ENCODE measurements around the gene LZTR1.
"Not testable (repeated sequence)": the region's sequence is repeated elsewhere in the genome, so short reads cannot be mapped to it uniquely, and the experiment has no call there.

LZTR1 gene

DNA sequence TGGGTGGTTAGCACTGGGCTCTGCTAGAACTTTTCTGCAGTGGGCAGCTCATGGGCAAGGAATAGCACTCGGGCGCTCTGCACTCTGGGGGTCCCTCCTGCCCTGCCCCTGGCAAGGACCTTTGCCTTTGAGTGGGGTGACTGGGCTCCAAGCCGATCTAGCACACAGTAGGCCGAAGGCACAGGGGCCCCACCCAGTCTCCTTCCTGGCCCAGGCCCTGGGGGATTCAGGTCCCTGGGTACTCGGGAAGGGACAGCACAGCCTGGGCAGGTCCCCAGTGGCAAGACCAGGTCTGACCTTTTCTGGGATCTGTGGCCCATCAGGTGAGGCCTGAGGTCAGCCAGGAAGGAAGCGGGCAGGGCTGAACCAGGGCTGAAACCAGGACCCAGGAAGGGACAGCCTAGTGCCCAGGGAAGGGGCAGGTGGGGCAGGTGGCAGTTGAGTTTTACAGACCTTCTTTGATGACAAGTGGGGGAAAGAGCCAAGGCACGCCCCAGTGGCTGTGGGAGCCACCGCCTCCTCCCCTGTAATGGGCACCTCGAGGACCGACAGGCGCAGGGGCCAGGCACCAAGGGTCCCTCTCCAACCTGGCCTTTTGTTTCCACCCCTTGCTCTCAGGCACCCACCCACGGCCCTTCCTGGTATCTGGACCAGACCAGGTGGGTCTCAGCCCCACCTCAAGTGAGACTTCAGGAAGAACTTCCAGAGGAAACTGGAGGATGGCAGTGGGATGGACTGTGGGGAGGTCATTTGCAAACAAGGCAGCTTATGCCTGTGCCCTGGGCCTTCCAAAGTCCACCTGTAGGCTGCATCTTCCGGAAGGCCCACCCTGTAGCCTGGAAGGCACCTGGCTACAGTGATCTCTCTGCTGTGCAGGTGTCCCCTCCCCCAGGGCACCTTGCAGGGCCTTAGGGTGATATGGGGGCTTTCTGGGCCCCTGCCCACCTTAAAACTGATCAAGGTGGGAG is 15.9 kb upstream of the LZTR1 start:
- CTCF ChIA-PET, result interaction anchor here (1.3 to 2.7 kb wide), 2 partner anchors 16 to 80 kb away, joined by 3 to 9 read pairs; partner anchors contain the start of gene LZTR1
- POLR2A ChIA-PET, result no interaction called here
- DNase-seq (ENCODE audit: extremely low spot score), result no peak
- TF ChIP-seq, protein P1, sequence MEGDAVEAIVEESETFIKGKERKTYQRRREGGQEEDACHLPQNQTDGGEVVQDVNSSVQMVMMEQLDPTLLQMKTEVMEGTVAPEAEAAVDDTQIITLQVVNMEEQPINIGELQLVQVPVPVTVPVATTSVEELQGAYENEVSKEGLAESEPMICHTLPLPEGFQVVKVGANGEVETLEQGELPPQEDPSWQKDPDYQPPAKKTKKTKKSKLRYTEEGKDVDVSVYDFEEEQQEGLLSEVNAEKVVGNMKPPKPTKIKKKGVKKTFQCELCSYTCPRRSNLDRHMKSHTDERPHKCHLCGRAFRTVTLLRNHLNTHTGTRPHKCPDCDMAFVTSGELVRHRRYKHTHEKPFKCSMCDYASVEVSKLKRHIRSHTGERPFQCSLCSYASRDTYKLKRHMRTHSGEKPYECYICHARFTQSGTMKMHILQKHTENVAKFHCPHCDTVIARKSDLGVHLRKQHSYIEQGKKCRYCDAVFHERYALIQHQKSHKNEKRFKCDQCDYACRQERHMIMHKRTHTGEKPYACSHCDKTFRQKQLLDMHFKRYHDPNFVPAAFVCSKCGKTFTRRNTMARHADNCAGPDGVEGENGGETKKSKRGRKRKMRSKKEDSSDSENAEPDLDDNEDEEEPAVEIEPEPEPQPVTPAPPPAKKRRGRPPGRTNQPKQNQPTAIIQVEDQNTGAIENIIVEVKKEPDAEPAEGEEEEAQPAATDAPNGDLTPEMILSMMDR (IDR thresholded peaks at IDR 0.05; ENCODE audit: control extremely low read depth, extremely low read depth, low read depth, missing control alignments), result no peak

DNA sequence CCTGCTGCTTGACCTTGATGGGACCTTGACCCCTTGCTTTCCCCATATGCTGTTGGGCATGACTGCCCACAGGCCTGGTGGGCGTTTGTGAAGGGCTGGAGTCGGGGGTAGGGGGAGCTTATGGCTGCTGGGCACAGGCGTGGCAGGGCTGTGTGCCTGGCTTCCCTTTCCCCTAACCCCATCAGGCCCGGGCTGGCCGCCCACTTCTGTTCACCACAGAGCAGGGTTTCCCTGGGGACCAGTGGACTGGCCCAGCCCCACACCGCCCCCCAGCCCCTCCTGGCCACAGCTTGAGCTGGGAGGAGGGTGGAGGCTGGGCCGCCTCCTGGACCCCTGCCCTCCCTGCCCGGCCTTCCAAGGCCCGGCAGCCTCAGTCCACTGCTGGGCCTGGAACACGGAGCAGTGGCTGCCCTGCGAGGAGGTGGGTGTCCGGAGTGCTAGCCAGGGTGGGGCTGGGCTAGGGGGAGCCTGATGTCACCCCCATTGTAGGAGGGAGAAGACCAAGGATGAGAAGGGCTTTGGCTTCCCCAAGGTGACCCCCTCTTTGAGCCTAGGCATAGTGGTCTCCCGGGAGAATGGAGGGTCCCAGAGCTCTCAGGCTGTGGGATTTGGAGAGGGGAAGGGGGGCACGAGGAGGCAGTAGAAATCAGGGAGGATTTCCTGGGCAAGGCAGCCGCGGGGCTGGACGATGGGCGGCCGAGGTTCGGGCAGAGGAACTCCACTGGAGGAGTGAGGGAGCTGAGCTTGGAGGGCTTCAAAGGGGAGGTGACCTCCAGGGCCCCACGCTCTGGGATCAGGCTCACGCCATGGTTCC is 15.0 kb upstream of the LZTR1 start, which contains the start of gene AIFM3:
TSS of gene AIFM3 (plus strand) at position 373 of the 814 bp plus-strand sequence. CDS start 690 bp downstream, outside the sequence.
- CTCF ChIA-PET, result interaction anchor here (0.9 to 2.7 kb wide), 3 partner anchors 10 to 50 kb away, joined by 3 to 9 read pairs (median 3); partner anchors contain the start of genes CRKL and LZTR1
- TF ChIP-seq, protein P1 (IDR thresholded peaks at IDR 0.05; ENCODE audit: control extremely low read depth, extremely low read depth, low read depth, missing control alignments), result no peak
- POLR2A ChIA-PET, result no interaction called here
- DNase-seq (ENCODE audit: extremely low spot score), result no peak

DNA sequence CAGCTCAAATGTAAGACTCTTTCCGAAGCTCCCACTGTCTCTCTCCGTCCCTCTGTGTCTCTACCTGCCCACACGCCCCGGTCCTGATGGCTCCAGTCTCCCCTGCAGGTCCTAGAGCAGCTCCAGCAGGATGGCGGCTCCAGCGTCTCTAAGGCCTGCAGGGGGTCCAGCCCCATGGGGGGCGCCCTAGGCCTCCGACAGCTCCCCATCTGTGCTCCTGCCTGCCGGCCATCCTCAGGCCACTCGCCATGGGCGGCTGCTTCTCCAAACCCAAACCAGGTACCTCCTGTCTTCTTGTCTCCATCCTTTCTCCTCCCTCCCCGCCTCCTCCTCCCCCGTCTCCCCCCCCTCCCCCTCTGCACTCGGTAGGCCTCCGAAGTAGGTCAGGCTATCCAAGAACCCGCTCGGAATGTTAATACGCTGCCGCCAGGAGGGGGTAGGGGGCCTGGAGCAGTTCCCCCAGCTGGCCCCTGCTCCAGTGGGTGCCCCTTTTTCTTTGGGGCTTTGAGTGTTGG is 14.3 kb upstream of the LZTR1 start:
- TF ChIP-seq, protein P1 (IDR thresholded peaks at IDR 0.05; ENCODE audit: control extremely low read depth, extremely low read depth, low read depth, missing control alignments), result no peak
- ChIA-PET POLR2A (no interaction called here), CTCF (interaction anchor here (0.8 to 2.7 kb wide), 6 partner anchors 9 to 51 kb away, joined by 3 to 9 read pairs (median 4); partner anchors contain the start of genes CRKL and LZTR1)
- DNase-seq (ENCODE audit: extremely low spot score), result no peak

DNA sequence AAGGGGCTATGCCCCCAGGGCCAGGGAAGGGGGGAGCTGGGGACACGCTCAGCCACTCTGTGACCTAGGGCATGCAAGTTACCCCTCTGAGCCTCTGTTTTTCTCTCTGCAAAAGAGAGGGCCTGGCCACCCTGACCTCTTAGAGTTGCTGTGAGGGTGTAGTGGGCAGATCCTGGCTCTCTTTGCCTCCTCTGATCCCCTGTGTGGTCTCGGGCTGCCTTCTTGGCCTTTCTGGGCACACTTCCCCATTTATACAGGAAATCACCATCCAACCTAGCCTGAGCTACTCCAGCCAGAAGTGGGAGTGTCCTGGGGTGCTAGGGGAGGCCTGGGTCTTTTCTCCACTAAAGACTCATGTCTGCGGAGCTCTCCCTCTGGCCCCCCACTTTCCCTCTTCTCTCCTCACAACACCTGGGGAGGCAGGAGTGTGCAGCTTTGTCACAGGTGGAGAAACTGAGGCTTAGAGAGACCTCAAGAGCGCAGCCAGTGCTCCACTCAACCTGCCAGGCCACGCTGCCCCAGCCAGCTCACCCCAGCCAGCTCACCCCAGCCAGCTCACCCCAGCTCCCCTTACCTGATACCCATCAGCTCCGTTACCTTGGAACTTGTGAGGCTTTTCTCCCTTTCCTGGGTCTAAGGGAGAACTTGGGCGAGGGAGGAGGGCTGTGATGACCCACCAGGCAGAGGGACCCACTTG is 13.7 kb upstream of the LZTR1 start:
- ChIA-PET POLR2A (no interaction called here), CTCF (interaction anchor here (0.8 to 2.7 kb wide), 6 partner anchors 9 to 51 kb away, joined by 3 to 9 read pairs (median 4); partner anchors contain the start of genes CRKL and LZTR1)
- TF ChIP-seq, protein P1 (IDR thresholded peaks at IDR 0.05; ENCODE audit: control extremely low read depth, extremely low read depth, low read depth, missing control alignments), result no peak
- no peak for DNase-seq (ENCODE audit: extremely low spot score)

DNA sequence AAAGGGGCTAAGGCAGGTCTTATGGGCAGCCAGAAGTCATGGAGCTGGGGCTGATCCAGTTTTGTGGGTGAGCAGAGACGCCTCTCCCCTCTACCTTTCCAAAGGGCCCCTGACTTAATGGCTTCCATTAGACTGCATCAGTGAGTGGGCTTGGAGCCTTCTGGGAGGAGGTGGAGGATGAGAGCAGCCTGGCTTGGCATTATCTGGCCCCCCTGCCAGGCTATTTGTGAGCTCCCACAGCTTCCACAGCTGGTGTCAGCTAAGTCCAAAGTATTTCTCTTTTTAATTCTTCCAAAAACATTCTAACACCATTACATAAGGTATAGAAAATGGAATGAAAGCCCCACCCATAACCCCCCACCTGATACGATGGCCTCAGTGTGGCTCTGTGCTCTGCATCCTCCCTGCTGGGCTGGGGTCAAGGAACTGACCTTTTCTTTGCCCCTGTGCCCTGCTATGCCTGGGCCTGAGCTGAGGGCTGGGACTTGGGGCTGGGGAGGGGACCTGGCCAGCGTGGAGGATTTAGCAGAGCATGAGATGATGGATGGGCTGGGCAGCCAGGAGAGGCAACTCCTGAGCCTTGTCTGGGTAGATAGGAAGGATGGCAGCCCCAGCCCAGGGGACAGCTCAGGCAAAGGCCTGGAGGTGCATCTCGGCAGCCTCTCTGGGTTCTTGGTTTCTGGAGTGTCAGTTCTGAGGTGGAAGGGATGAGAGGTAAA is 11.0 kb upstream of the LZTR1 start:
- TF ChIP-seq, protein P1 (IDR thresholded peaks at IDR 0.05; ENCODE audit: control extremely low read depth, extremely low read depth, low read depth, missing control alignments), result no peak
- no peak for DNase-seq (ENCODE audit: extremely low spot score)
- ChIA-PET POLR2A (no interaction called here), CTCF (interaction anchor here (2.2 kb wide), 2 partner anchors 10 to 11 kb away, joined by 8 to 9 read pairs; partner anchors contain the start of gene LZTR1)

DNA sequence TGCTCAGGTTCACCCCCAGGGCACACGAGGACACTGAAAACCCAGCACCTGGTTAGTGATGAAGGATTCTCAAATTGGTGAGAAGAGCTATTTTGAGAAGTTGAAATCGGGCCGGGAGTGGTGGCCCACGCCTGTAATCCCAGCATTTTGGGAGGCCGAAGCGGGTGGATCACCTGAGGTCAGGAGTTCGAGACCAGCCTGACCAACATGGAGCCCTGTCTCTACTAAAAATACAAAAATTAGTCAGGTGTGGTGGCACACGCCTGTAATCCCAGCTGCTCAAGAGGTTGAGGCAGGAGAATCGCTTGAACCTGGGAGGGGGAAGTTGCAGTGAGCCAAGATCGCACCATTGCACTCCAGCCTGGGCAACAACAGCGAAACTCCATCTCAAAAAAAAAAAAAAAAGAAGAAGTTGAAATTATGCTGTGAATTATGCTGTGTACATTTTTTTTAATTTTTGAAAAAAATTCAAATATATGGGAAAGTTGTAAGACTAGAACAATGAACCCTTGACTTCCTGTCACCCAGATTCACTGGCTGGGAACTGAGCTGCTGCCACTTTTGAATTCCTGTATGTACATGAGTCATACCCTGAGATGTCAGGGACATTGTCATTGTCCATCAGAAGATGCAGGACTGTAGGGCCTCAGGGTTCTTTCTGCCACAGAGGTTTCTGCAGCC is 9.9 kb upstream of the LZTR1 start:
- DNase-seq (ENCODE audit: extremely low spot score); POLR2A ChIA-PET: not testable (repeated sequence)
- CTCF ChIA-PET, result interaction anchor here (0.8 to 2.4 kb wide), 5 partner anchors 9 to 46 kb away, joined by 3 to 11 read pairs (median 4); partner anchors contain the start of gene LZTR1

All from GM10248 (cell line).